GM04504 (cell line): ENCODE data around the gene TRERF1.
"Not testable (repeated sequence)": the region's sequence is repeated elsewhere in the genome, so short reads cannot be mapped to it uniquely, and the experiment has no call there.

Source experiments
- DNase-seq: peaks from one replicate; pipeline ENCODE4 v3.0.0-alpha.2; 2012; ENCODE audit warnings: low read depth

Gene TRERF1

DNA sequence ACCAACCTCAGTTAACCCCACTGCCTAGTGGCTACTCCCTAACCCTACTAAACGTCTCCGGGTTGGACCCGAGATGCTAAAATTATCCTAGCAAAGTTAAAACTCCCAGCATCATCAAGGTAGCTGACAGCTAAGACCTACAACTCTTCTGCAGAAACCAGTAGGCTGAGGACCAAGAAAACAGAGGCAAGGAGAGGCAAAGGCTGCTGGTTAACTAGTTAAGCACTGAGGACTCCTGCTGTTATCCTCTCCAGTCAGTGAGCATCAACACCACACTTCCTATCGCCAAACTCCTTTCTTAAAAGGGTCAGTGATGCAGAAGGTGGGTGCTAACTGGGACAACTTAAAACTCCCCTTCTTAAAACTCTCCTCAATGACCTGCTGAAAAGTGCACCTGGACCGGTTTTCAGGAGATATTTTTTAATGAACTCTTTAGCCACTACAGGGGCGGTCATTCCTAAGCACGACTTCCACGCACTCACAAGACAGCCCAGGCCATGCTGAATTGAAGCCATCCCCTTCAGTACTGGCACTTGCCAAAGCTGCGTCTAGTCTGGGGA is 1.7 kb downstream of the TRERF1 start:
- no peak for DNase-seq

DNA sequence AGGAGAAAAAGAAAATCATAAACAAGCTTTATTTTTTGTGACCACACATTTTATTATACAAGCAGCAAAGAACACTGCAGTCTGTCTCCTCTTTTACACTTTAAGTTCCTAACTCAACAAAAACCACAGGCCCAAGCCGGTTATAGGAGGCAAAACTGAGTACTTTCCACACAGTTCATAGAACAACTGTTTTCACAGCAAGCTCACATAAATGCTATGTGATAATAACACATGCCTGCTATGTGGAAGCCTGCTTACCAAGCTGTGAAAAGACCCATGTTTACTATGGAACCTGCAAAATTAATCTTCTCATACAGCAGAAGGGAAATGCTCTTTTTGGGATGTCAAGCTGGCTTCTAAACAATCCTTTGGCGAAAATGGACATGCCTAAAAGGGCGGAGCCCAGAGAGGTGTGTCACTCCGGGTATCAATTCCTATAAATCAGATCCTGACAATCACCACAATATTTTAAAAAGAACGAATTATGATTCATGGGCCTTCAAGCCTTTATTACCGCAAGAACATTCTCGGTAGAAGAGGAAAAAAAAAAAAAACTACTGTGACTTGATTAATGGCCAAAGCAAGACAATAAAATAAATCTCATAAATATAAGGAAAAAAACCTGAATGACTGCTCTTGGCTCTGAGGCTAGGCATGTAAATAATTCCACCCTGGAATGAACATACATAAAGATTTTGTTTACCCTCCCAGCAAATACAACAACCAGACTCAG is 2.6 kb downstream of the TRERF1 start:
- DNase-seq = no peak

DNA sequence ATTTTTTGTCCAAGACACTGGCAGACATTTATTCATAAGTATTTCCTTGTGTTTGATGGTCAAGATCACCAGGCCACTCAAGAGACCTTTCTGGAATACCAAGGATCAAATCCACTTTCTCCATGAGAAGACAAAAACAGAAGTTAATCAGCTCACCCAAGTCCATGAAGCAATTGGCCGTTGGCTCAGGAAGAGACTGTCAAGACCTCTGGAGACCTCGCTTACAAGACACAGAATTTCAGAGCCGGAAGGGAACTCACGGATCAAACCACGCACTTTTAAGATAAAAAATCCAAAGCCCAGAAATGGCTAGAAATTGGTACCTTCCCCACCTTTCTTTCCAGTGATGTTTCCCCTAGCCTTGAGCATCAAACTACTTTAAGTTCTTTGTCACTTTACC is 3.3 kb downstream of the TRERF1 start:
- DNase-seq = no peak

DNA sequence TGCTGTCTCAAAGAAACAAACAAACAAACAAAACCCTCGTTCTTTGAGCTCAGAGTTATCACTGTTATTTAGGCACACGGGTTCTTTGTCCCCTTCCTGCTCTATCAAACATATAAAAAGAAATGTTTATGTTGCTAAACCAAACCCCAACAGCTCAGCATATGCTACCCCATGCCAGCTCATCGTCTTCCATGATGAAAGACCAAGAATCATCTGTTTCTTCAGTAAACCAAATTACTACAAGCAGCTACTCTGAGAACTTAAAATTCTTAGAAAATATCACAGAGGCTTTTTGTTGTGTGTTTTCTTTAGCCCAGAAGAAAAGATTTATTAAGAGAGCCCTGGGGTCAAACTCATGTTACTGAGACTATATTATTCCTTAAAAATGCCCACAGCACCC is 4.7 kb downstream of the TRERF1 start:
- no peak for DNase-seq

DNA sequence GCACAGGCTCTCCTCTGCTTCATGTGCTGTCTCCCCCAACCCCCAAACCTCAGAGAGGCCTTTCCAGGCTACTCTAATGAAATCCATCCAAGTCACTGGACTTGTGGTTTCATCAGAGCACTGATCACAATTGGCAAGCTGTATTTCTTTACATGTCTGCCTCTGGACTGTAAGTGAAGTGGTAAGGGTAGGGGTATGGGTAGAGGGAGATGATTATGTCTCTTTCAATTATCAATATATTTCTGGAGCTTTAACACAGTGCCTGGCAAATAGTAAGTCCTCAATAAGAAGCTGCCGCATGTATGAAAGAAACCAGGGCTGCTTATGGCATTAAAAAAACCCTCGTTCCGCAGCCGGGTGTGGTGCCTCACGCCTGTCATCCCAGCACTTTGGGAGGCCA is 5.4 kb downstream of the TRERF1 start:
- DNase-seq = no peak

DNA sequence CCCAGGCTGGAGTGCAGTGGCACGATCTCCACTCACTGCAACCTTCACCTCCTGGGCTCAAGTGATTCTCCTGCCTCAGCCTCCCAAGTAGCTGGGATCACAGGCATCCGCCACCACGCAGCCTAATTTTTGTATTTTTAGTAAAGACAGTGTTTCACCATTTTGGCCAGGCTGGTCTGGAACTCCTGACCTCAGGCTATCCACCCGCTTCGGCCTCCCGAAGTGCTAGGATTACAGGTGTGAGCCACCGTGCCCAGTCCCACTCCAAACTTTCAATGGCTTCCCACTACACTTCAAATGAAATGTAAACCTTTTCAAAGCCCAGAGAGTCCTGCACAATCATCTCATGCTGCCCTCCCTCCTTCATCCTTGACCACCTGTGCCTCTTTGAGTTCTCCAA is 5.8 kb downstream of the TRERF1 start:
- not testable (repeated sequence) for DNase-seq

DNA sequence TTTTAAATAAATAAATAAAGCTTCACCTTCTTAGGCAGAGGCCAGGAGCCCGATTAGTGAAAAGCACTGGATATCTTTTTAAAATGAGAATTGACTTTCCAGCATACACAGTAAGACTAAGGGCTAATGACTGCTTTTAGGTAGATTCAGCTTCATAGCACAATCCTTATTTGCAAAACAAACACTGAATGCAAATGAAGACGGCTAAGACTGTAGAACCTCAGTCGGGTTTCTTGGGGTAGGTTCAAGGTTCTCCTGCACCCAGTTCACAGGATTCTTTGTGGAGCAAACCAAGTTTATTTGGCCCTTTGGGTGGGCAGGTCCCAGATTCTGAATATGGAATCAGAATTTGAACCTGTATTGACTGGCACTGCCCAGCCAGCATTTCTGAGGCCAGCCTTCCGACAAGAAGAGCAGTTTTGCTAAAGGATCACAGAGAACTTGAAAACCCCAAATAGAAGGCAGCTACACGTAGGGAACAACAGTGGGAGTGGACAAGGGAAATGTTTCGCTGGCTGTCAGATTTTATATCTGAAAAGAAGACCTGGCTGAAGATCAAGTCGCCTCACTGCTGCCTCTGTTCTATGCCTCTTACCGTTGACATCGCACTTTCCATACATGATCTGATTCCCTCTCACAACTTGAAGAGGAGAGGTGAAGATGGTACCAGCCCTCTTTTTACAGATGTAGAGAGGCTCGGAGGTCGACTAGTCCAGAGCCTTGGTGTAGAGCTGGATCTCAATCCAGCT is 8.2 kb downstream of the TRERF1 start:
- no peak for DNase-seq

DNA sequence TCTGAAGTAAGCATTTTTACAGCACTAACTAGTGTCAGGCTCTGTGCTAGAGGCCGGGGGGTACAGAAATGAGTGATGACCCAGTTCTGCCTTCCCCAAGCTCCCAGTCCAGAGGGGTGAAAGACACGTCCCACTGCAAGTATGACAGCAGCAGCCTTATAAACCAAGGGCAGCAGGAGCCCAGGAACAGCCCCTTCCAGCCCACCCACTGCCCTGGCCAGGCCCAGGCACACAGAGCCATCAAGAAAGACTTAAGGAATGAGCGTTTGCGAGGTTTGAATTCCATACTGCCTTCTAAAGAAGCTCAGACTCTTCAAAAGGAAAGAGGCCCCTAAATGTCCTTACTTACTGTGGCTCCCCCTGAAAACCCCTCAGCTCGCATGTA is 10.0 kb downstream of the TRERF1 start:
- no peak for DNase-seq

DNA sequence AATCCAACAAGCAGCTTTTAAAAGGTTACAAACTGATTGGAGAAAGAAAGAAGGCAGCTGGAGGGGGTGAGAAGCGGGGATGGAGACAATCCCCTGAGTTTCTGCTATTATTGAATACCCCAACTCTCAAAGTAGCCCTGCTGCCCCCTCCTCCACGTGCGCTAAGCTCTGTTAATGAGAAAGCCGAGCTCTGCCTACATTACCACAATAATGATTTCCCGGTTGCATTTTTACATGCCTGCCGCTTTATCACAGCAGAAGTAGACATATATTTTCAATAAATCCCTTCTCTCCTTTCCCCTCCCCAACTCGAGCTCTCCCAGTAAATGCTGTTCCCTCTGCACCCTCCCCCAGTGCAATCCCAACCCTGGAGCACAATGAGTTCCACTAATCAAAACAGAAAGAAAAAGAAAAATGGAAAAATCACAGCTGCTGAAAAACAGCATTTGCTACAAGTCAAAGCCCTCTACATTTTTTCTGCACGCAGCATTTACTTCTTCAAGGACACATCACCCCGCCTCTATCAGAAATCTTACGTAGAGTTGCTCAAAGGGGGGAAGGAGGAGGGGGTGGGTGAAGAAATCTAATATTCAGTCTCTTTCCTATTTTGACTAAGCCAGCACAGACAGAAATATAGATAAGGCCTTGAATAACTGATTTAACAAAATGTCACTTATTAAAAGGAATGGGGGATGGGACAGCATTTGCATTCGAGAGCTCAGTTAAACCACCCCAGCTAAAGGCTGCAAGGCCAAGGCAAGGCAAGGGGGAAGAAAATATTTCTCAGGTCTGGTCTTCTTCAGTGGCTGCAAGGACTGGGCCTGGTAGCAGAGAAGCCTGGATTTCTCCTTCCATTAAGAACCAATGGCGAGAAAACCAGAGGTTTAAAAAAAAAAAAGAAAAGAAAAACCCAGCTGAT is 10.7 kb downstream of the TRERF1 start:
- no peak for DNase-seq

DNA sequence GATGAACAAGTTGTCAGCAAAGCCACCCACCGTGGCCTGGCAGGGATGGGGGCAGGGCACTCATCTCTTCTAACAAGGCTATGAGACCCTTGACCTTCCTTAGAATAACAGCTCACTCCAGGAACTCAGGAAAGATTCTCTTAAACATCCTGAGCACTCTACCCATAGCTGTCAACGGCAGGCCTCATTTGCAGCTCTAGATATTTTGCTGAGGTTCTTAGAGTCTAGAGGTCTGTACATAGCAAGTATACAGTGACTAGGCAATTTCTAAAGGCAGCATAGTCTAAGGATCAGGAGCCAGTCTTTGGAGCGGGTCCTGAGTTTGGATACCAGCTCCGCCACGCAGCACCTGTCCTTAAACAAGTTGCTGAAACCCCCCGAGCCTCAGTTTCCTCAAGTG is 11.7 kb downstream of the TRERF1 start:
- no peak for DNase-seq

DNA sequence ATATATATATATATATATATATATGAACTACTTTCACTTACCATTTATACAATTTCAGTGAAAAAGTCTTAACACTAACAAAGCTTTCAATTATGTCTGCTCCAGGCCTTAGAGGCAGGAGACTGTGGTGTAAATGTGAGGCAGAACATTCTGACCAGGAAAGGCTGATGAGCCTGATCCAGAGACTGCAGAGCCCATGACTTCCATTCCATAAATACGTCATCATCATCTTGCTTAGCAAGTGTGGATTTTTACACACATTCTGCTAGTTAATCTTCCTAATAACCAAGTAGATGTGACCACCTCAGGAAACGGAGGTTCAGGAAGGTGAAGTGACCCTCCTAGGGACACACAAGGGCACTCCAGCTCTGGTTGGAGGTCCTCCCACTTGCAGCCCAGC is 14.9 kb downstream of the TRERF1 start:
- no peak for DNase-seq

DNA sequence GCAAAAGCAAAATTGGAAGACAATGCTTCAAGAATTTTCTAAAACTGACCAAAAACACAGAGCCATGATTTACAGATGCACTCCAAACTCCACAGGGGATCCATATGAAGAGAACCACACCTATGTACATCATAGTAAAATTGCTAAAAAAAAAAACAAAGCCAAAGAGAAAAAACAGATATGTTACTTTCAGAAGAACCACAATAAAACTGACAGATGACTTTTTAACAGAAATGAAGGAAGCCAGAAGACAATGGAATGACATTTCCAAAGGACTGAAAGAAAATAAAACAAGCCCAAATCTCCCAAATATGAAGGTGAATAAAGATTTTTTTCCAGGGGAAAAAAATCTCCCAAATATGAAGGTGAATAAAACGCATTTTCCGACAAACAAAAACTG is 17.5 kb downstream of the TRERF1 start:
- DNase-seq = no peak

DNA sequence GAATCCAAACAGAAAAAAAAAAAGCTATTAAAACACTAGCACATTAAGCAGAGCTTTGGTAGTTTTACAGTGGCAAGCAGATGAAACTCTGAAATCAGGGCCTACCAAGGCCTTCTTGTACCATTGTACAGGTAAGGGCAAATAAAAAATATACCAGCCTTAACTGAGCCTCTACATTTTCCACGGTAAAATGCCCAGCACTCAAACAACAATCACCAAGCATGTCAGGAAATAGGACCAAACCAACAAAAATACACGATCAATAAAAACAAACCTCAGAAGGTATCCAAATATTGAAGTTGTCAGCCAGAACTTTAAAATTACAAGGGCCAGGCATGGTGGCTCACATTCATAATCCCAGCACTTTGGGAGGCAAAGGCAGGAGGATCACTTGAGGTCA is 18.3 kb downstream of the TRERF1 start:
- no peak for DNase-seq

DNA sequence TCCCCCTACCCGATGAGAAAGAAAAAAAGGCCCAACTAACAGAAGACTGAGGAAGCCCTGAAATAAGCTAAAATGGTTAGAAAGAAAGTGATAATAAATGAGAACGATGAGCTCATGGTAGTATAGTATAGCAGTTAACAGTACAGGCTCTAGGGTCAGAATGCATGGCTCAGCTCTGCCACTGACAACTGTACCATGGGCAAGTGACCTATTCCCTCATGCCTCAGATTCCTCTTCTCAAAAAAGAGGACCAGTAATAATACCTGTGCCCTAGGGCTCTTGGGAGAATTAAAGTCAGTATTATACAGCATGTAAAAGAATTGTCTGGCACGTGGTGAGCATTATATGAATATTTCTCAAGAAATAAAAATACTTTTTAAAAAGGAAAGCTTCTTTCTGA is 19.8 kb downstream of the TRERF1 start:
- DNase-seq = no peak

DNA sequence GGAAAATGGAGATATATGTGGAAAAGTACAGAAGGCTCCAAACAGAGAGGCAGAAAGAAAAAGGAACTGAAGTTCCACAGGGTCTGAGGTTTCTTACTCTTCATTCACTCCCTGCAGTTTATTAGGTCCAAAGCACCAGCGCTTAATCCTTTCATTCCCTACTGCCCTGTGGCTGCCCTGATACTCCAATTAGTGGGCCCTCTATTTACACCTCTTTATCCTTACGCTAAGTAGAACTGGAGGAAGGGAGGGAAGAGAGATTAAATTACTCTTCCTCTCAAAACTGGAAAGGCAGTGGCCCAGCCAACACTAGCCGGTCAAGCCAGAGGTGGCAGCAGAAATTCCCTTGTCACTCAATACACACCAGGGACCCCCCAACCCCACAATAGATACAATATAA is 20.4 kb downstream of the TRERF1 start:
- no peak for DNase-seq

DNA sequence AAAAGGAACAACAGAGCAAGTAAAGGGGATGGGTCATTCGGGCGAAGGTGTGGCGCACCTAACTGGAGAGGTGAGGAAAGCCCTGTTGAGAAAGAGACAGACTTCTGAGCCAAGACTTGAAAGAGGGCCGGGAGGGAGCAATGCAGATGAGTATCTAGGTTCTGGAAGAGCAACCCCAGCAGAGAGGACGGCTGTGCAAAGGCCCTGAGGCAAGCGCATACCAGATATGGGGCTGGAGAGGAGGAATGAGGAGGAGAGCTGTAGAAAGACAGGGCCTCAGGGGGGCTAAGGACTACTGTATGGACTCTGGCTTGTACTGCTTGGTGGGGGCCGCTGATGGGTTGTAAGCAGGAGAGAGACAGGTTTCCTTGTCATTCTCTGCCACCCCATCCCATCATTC is 21.9 kb downstream of the TRERF1 start:
- no peak for DNase-seq

DNA sequence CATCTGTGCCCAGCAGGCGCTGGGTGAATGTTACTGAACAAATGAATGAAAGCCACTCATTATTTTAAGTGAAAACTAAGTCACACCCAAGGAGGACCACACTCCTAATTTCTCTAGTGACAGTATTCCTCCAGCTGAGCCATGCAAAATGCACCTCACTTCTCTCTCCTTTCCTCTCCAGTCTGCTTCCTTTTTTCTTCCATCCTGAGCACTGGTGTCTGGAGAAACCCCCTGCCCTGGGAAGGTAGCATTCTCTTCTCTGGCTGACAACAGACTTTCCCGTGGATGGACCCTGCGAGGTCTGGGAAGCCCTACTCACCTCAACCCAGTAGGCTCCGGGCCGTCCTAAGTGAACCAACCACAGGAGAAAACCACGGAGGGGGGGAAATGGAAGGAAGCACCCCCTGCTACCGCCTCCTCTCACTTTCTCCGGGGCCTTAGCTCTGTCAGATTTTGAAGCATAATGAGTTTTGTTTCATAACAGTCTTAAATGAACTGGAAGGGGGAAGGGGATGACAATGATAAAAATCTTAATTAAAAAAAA is 22.6 kb downstream of the TRERF1 start:
- DNase-seq = no peak

DNA sequence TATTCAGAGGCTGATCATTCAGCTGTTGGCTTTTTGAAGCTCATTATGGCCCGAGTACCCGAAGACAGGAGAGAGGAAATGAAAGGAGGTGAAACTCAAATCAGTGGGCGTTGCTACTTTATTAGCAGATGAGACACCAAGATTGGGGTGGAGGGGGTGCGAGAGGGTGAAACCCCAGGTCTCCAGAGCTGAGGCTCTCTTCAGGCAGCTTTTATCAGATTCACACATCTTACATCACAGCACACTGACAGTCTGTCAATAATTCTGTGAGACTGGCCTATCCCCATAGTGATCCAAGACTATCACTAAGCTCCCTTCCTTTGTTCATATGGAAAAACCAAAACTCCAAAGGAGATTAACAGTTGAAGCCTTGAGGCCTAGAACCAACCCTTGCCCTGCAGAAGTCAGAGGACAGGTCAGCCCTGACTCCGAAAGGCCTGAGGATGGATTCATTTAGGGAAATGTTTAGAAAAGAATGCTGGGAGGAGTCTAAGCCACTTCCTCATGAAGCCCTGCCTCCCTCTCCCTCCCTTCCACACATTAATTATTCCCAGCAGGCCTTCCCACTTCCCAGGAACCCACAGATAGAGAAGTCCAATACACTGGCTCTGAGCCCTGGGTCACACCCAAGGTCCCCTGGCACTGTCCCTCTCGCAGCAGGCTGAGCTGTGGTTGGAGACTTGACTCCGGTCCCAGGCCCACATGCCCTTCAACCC is 23.2 kb downstream of the TRERF1 start:
- peak; percentile 60 for DNase-seq

DNA sequence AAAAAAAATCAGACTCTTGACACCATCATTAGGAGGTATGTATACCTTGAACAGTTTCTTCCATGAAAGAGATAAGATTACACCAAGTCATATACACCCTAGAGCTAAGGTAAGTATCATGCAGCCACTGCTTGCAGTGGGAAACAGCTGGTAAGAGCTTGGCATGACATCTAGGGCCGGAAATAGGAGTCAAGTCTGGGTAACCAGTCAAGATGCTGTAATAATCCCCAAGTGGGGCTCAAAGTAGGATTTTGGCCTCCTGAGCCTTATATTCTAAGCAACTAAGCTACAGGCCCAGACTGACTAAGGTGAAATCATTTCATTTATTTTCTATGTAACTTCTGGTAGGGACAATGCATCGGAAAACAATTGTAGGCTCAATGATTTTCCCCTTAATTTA is 23.9 kb downstream of the TRERF1 start:
- DNase-seq = no peak

DNA sequence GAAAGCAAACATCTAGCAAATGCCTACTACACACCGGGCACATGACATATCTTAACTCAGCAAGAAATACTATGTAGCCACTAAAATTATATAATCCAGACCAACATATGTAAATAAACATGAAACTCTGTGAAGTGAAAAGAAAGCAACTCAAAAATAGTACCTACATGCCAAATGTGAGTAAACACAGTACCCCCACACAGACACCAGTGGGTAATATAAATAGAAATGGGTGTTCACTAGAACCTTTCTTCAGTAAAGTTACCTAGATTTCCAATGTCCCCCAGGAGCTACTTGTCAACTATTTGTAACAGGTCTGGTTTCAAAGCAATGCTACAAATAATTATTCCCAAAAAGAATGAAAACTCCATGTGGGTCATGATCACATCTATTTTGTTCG is 25.5 kb downstream of the TRERF1 start:
- no peak for DNase-seq

DNA sequence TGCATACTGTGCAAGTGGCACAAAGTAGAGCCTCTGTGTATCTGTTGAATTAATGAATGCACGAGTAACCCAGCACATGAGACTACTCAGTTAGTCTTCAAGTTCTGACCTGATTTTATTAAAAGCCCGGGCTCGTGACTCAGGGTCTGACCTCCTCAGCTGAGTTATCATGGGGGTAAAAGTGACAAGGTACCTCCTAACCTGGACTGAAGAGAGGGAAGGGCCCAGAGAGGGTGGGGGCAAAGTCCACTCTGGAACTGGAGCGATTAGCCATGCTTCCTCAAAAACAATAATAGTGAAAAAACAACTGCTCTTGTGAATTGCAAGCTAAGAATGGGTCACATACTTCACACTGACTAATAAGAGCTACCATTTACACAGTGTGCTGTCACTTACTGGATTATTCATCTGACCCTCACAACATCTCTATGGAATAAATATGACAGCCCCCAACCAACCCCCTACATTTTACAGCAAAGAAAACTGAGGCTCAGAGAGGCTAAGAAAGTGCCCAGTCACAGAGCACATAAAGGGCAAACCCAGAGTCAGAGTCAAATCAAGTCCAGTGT is 26.7 kb downstream of the TRERF1 start:
- DNase-seq = no peak
